Activated CD4-positive, alpha-beta T cell treated with anti-CD3 and anti-CD28 coated beads for 4 hours (primary cell): Measurements from ENCODE around the gene ZNF480.
"Not testable (repeated sequence)": the region's sequence is repeated elsewhere in the genome, so short reads cannot be mapped to it uniquely, and the experiment has no call there.

Experiments
- DNase-seq, 2 donors: peaks; one replicate each; pipeline ENCODE4 v3.0.0-alpha.2; 2020

Gene ZNF480

GRCh38 chr19:52339022-52339421 lies 42.1 kb downstream of the ZNF480 start:
- not testable (repeated sequence) for DNase-seq

GRCh38 chr19:52343548-52343947 lies 46.6 kb downstream of the ZNF480 start:
- DNase-seq, result peak; percentile 42 to 54

GRCh38 chr19:52345162-52345561 lies 48.2 kb downstream of the ZNF480 start:
- no peak for DNase-seq

- no peak for DNase-seq
Observed at GRCh38 chr19:52351512-52351911, 54.5 kb downstream of the ZNF480 start.

- no peak for DNase-seq
Observed at GRCh38 chr19:52366414-52366824, 69.5 kb downstream of the ZNF480 start.

DNA sequence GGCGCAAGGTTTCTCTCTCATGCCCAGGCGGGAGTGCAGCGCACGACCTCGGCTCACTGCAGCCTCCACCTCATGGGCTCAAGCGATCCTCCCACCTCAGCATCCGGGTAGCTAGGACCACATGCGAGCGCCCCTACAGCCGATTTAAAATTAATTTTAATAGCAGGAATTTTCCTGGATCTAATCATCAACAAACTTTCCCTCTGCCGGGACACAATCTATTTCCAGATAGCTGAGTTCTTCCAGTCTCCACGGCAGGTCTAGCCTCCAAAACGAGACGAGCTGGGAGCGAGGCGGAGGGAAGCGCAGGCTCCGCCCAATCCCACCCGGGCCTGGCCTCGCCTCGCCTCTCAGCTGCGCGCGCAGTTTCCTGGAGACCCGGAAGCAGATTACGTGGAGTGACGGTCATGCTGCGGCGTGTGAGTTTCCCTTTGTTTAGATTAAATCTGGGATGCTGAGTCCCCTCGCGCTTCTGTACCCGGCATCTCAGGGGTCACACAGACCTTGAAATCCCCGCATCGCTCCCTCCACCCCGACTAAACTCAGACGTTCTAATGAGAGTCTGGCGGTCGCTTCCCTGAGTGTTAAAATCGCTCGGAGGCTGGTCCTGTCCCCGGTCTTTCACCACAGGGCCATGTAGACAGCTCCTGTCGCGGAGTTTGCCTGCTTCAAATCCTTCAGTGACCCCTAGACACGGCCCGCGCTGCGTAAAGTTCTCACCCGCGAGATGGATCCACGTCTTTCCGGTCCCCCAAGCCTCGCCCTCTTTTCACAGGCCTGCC lies 72.8 kb downstream of the ZNF480 start, which contains the start of gene ZNF880:
ZNF880 (plus strand) TSS at position 365 of the 782 bp plus-strand sequence; CDS start at position 408, 43 bp downstream.
- peak; percentile 92 to 93 for DNase-seq

DNA sequence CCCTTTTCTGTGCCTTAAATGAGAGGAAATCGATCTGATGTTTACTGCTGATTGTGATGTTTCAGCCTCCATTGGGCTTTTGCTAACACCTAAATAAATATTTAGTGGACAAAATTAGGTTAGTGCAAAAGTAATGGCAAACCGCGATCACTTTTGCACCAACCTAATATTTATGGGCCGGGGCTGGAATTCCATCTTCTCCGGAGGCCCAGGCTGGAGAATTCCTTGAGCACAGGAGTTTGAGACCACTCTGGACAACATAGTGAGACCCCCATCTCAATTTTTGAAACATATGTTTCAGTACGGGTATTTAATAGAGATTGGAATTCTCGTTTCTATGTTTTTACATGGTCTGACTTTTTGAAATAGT lies 73.4 kb downstream of the ZNF480 start:
- no peak for DNase-seq
